Measurements from ENCODE around the gene LPAR6. TPM values are rescaled to one million over a fixed set of nuclear protein-coding genes. Genes with fewer than 3 reads are reported as not detected.

LPAR6 gene
- total and polyA plus RNA-seq, 4 donors, result 13.3 to 49.0 (median 25.9) TPM

- H3K9me3 ChIP-seq (ENCODE audit: control insufficient read depth in 4 of 4, insufficient read depth in 3 of 4, low read length in 3 of 4), result no peaks in the 10 kb centered on the region
- H3K36me3 ChIP-seq (ENCODE audit: control insufficient read depth in 4 of 4, insufficient read depth in 4 of 4, low read length in 4 of 4), result no peaks in the 10 kb centered on the region
- no peak for TF ChIP-seq CTCF (IDR thresholded peaks at IDR 0.05; ENCODE audit: control extremely low read depth, extremely low read depth)
- no peak overlapping the region for H3K27ac ChIP-seq (ENCODE audit: low read depth in 1 of 2, low read length in 1 of 2)
- no peak overlapping the region for H3K9ac ChIP-seq (ENCODE audit: insufficient read depth in 1 of 2, low read length in 2 of 2)
- H3K4me3 ChIP-seq, result no peak overlapping the region
- ATAC-seq (ENCODE audit: insufficient read depth, low FRiP score) (no peak), DNase-seq (no peak)
- H3K4me1 ChIP-seq (ENCODE audit: control insufficient read depth in 5 of 5, insufficient read depth in 5 of 5, low read length in 5 of 5), result peaks cover 0 to 28% (median 8%) of the 10 kb centered on the region in 5 donors
- no peaks in the 10 kb centered on the region for H3K27me3 ChIP-seq (ENCODE audit: control insufficient read depth in 3 of 3, insufficient read depth in 3 of 3, low read length in 2 of 3)
- 45 to 47% methylated on average over 1 of the region's 1 CpG for WGBS, 2 donors
Observed at GRCh38 chr13:48397744-48398143, 15.2 kb downstream of the LPAR6 start.

- WGBS, 2 donors, result 66 to 85% methylated on average over 2 of the region's 2 CpGs
- no peak for TF ChIP-seq CTCF (IDR thresholded peaks at IDR 0.05; ENCODE audit: control extremely low read depth, extremely low read depth)
- peaks cover 0 to 4% (median 0%) of the 10 kb centered on the region in 4 donors for H3K36me3 ChIP-seq (ENCODE audit: control insufficient read depth in 4 of 4, insufficient read depth in 4 of 4, low read length in 4 of 4)
- DNase-seq (no peak), ATAC-seq (ENCODE audit: insufficient read depth, low FRiP score) (no peak)
- no peak overlapping the region for H3K9ac ChIP-seq (ENCODE audit: insufficient read depth in 1 of 2, low read length in 2 of 2)
- no peaks in the 10 kb centered on the region for H3K27me3 ChIP-seq (ENCODE audit: control insufficient read depth in 3 of 3, insufficient read depth in 3 of 3, low read length in 2 of 3)
- no peak overlapping the region for H3K4me3 ChIP-seq
- H3K27ac ChIP-seq (ENCODE audit: low read depth in 1 of 2, low read length in 1 of 2), result no peak overlapping the region
- H3K9me3 ChIP-seq (ENCODE audit: control insufficient read depth in 4 of 4, insufficient read depth in 3 of 4, low read length in 3 of 4), result no peaks in the 10 kb centered on the region
- H3K4me1 ChIP-seq (ENCODE audit: control insufficient read depth in 5 of 5, insufficient read depth in 5 of 5, low read length in 5 of 5), result peaks cover 0 to 3% (median 0%) of the 10 kb centered on the region in 5 donors
Observed at GRCh38 chr13:48393698-48394085, 19.2 kb downstream of the LPAR6 start.

GRCh38 chr13:48393030-48393697 is 19.7 kb downstream of the LPAR6 start:
- H3K4me1 ChIP-seq (ENCODE audit: control insufficient read depth in 5 of 5, insufficient read depth in 5 of 5, low read length in 5 of 5), result peaks cover 0 to 3% (median 0%) of the 10 kb centered on the region in 5 donors
- no peak overlapping the region for H3K9ac ChIP-seq (ENCODE audit: insufficient read depth in 1 of 2, low read length in 2 of 2)
- WGBS, 2 donors, result 78 to 85% methylated on average over 3 of the region's 3 CpGs
- TF ChIP-seq CTCF (IDR thresholded peaks at IDR 0.05; ENCODE audit: control extremely low read depth, extremely low read depth), result no peak
- no peaks in the 10 kb centered on the region for H3K9me3 ChIP-seq (ENCODE audit: control insufficient read depth in 4 of 4, insufficient read depth in 3 of 4, low read length in 3 of 4)
- ATAC-seq (ENCODE audit: insufficient read depth, low FRiP score) (no peak), DNase-seq (peak in 1 of 3 donors; percentile 13)
- no peak overlapping the region for H3K27ac ChIP-seq (ENCODE audit: low read depth in 1 of 2, low read length in 1 of 2)
- no peaks in the 10 kb centered on the region for H3K27me3 ChIP-seq (ENCODE audit: control insufficient read depth in 3 of 3, insufficient read depth in 3 of 3, low read length in 2 of 3)
- H3K36me3 ChIP-seq (ENCODE audit: control insufficient read depth in 4 of 4, insufficient read depth in 4 of 4, low read length in 4 of 4), result peaks cover 0 to 4% (median 0%) of the 10 kb centered on the region in 4 donors
- no peak overlapping the region for H3K4me3 ChIP-seq

All from lung (tissue), 12 donors.